GM12873 (cell line): Measurements from ENCODE around the gene AATK.

Experiments
- CTCF ChIP-seq: IDR thresholded peaks from 2 replicates; pipeline ENCODE4 v1.5.1; 2012; ENCODE audit warnings: low read depth, mild to moderate bottlenecking, moderate library complexity, low read length, control low read depth; ENCODE audit not compliant: insufficient read depth; ENCODE audit errors: missing control alignments

Gene AATK

GRCh38 chr17:81070541-81071246 lies 95.3 kb downstream of the AATK start:
- no peak for TF ChIP-seq CTCF

- no peak for TF ChIP-seq CTCF
Observed at GRCh38 chr17:81069135-81069645, 96.8 kb downstream of the AATK start.

GRCh38 chr17:81068411-81069134 lies 97.4 kb downstream of the AATK start:
- no peak for TF ChIP-seq CTCF

- no peak for TF ChIP-seq CTCF
Observed at GRCh38 chr17:81067391-81067811, 98.6 kb downstream of the AATK start.
